Measurements from ENCODE around the gene CLIP1.
"Not testable (repeated sequence)": the region's sequence is repeated elsewhere in the genome, so short reads cannot be mapped to it uniquely, and the experiment has no call there.

Gene CLIP1

GRCh38 chr12:122435186-122435585 lies 12.7 kb upstream of the CLIP1 start:
- no peak for DNase-seq (ENCODE audit: low spot score)

GRCh38 chr12:122429043-122429442 lies 6.6 kb upstream of the CLIP1 start:
- not testable (repeated sequence) for DNase-seq (ENCODE audit: low spot score)

GRCh38 chr12:122427403-122427802 lies 4.9 kb upstream of the CLIP1 start:
- no peak for DNase-seq (ENCODE audit: low spot score)

- peak; percentile 53 for DNase-seq (ENCODE audit: low spot score)
Measured at GRCh38 chr12:122423258-122424165, 1.0 kb upstream of the CLIP1 start.

- DNase-seq (ENCODE audit: low spot score) = peak; percentile 47
Measured at GRCh38 chr12:122422730-122423257, 325 bp upstream of the CLIP1 start.

- DNase-seq (ENCODE audit: low spot score) = peak; percentile 63
Measured at GRCh38 chr12:122421187-122421820, 1.2 kb downstream of the CLIP1 start.

- no peak for DNase-seq (ENCODE audit: low spot score)
Measured at GRCh38 chr12:122420471-122421162, 1.9 kb downstream of the CLIP1 start.

- DNase-seq (ENCODE audit: low spot score) = not testable (repeated sequence)
Measured at GRCh38 chr12:122419094-122419493, 3.4 kb downstream of the CLIP1 start.

GRCh38 chr12:122415665-122416064 lies 6.8 kb downstream of the CLIP1 start:
- not testable (repeated sequence) for DNase-seq (ENCODE audit: low spot score)

GRCh38 chr12:122413516-122414404 lies 8.7 kb downstream of the CLIP1 start:
- DNase-seq (ENCODE audit: low spot score) = peak; percentile 40

GRCh38 chr12:122412851-122413433 lies 9.5 kb downstream of the CLIP1 start:
- peak; percentile 42 for DNase-seq (ENCODE audit: low spot score)

GRCh38 chr12:122411537-122411936 lies 10.9 kb downstream of the CLIP1 start:
- no peak for DNase-seq (ENCODE audit: low spot score)

- no peak for DNase-seq (ENCODE audit: low spot score)
Measured at GRCh38 chr12:122407208-122407607, 15.3 kb downstream of the CLIP1 start.

- DNase-seq (ENCODE audit: low spot score) = no peak
Measured at GRCh38 chr12:122406701-122407164, 15.7 kb downstream of the CLIP1 start.

GRCh38 chr12:122403831-122404230 lies 18.6 kb downstream of the CLIP1 start:
- DNase-seq (ENCODE audit: low spot score) = no peak

GRCh38 chr12:122403115-122403770 lies 19.2 kb downstream of the CLIP1 start:
- no peak for DNase-seq (ENCODE audit: low spot score)

GRCh38 chr12:122402264-122402663 lies 20.2 kb downstream of the CLIP1 start:
- no peak for DNase-seq (ENCODE audit: low spot score)

GRCh38 chr12:122399592-122400373 lies 22.7 kb downstream of the CLIP1 start:
- peak; percentile 74 for DNase-seq (ENCODE audit: low spot score)

GRCh38 chr12:122399254-122399591 lies 23.2 kb downstream of the CLIP1 start:
- no peak for DNase-seq (ENCODE audit: low spot score)

- DNase-seq (ENCODE audit: low spot score) = not testable (repeated sequence)
Measured at GRCh38 chr12:122397981-122398380, 24.5 kb downstream of the CLIP1 start.

Measured in NAMALWA (cell line).